MG63 (cell line): ENCODE results near the gene FOXN4. TPM values are rescaled to one million over a fixed set of nuclear protein-coding genes. Genes with fewer than 3 reads are reported as not detected.

Source experiments
- DNase-seq: peaks from one replicate; pipeline ENCODE4 v3.0.0-alpha.2; 2020
- H3K27me3 ChIP-seq: fragments of 250-450 bp; sonication (Bioruptor Pico); 2 replicates; pipeline ENCODE4 v1.5.1; 2020; ENCODE audit warnings: mild to moderate bottlenecking, moderate library complexity
- H3K36me3 ChIP-seq: fragments of 250-450 bp; sonication (Bioruptor Pico); 2 replicates; pipeline ENCODE4 v1.5.1; 2020; ENCODE audit warnings: mild to moderate bottlenecking, moderate library complexity
- H3K4me3 ChIP-seq: fragments of 250-450 bp; sonication (Bioruptor Pico); 2 replicates; pipeline ENCODE4 v1.5.1; 2020; ENCODE audit warnings: mild to moderate bottlenecking, moderate library complexity
- H3K9me3 ChIP-seq: fragments of 250-450 bp; sonication (Bioruptor Pico); 2 replicates; pipeline ENCODE4 v1.5.1; 2020; ENCODE audit warnings: mild to moderate bottlenecking, moderate library complexity
- total RNA-seq: library from RNA; depleted of rRNA; stranded (reverse); fragments of >200 nt; shearing (Covaris generic); gene quantifications from 2 replicates; pipeline ENCODE4 v1.2.3, GENCODE V29; 2014; ENCODE audit warnings: low replicate concordance

The FOXN4 gene
- total RNA-seq, 1 experiment from 2014 or later: not detected

- H3K4me3 ChIP-seq: no peak overlapping the region
- no peaks in the 10 kb centered on the region for H3K27me3 ChIP-seq
- no peaks in the 10 kb centered on the region for H3K36me3 ChIP-seq
- DNase-seq: no peak
- no peaks in the 10 kb centered on the region for H3K9me3 ChIP-seq
Measured at GRCh38 chr12:109273354-109273753, 35.7 kb downstream of the FOXN4 start.

- Histone ChIP-seq H3K36me3 (no peaks in the 10 kb centered on the region), H3K27me3 (no peaks in the 10 kb centered on the region), H3K9me3 (no peaks in the 10 kb centered on the region), H3K4me3 (no peak overlapping the region)
- no peak for DNase-seq
Measured at GRCh38 chr12:109271418-109271817, 37.7 kb downstream of the FOXN4 start.

GRCh38 chr12:109270494-109270893 lies 38.6 kb downstream of the FOXN4 start:
- no peak for DNase-seq
- H3K4me3 ChIP-seq: no peak overlapping the region
- H3K9me3 ChIP-seq: no peaks in the 10 kb centered on the region
- H3K36me3 ChIP-seq: no peaks in the 10 kb centered on the region
- no peaks in the 10 kb centered on the region for H3K27me3 ChIP-seq

GRCh38 chr12:109269428-109269827 lies 39.7 kb downstream of the FOXN4 start:
- Histone ChIP-seq H3K36me3 (no peaks in the 10 kb centered on the region), H3K4me3 (no peak overlapping the region), H3K9me3 (no peaks in the 10 kb centered on the region), H3K27me3 (no peaks in the 10 kb centered on the region)
- DNase-seq: no peak

GRCh38 chr12:109268896-109269295 lies 40.2 kb downstream of the FOXN4 start:
- H3K36me3 ChIP-seq: no peaks in the 10 kb centered on the region
- no peak overlapping the region for H3K4me3 ChIP-seq
- no peak for DNase-seq
- H3K9me3 ChIP-seq: no peaks in the 10 kb centered on the region
- H3K27me3 ChIP-seq: no peaks in the 10 kb centered on the region

- Histone ChIP-seq H3K9me3 (no peaks in the 10 kb centered on the region), H3K4me3 (no peak overlapping the region), H3K27me3 (no peaks in the 10 kb centered on the region), H3K36me3 (no peaks in the 10 kb centered on the region)
- no peak for DNase-seq
Measured at GRCh38 chr12:109267361-109267760, 41.7 kb downstream of the FOXN4 start.

- H3K27me3 ChIP-seq: no peaks in the 10 kb centered on the region
- DNase-seq: no peak
- H3K36me3 ChIP-seq: no peaks in the 10 kb centered on the region
- no peak overlapping the region for H3K4me3 ChIP-seq
- H3K9me3 ChIP-seq: no peaks in the 10 kb centered on the region
Measured at GRCh38 chr12:109266106-109266879, 42.8 kb downstream of the FOXN4 start.

GRCh38 chr12:109264943-109265650 lies 44.0 kb downstream of the FOXN4 start:
- no peaks in the 10 kb centered on the region for H3K36me3 ChIP-seq
- DNase-seq: no peak
- no peaks in the 10 kb centered on the region for H3K27me3 ChIP-seq
- no peaks in the 10 kb centered on the region for H3K9me3 ChIP-seq
- no peak overlapping the region for H3K4me3 ChIP-seq

- Histone ChIP-seq H3K36me3 (no peaks in the 10 kb centered on the region), H3K4me3 (no peak overlapping the region), H3K27me3 (no peaks in the 10 kb centered on the region), H3K9me3 (no peaks in the 10 kb centered on the region)
- DNase-seq: peak; percentile 66
Measured at GRCh38 chr12:109264095-109264942, 44.8 kb downstream of the FOXN4 start.

- Histone ChIP-seq H3K9me3 (no peaks in the 10 kb centered on the region), H3K36me3 (no peaks in the 10 kb centered on the region), H3K27me3 (no peaks in the 10 kb centered on the region), H3K4me3 (no peak overlapping the region)
- no peak for DNase-seq
Measured at GRCh38 chr12:109263439-109263838, 45.6 kb downstream of the FOXN4 start.

GRCh38 chr12:109261939-109262338 lies 47.1 kb downstream of the FOXN4 start:
- Histone ChIP-seq H3K9me3 (no peaks in the 10 kb centered on the region), H3K36me3 (no peaks in the 10 kb centered on the region), H3K4me3 (no peak overlapping the region), H3K27me3 (no peaks in the 10 kb centered on the region)
- no peak for DNase-seq

- no peaks in the 10 kb centered on the region for H3K27me3 ChIP-seq
- no peak overlapping the region for H3K4me3 ChIP-seq
- H3K36me3 ChIP-seq: no peaks in the 10 kb centered on the region
- DNase-seq: no peak
- H3K9me3 ChIP-seq: no peaks in the 10 kb centered on the region
Measured at GRCh38 chr12:109261087-109261486, 48.0 kb downstream of the FOXN4 start.

GRCh38 chr12:109259545-109259895 lies 49.6 kb downstream of the FOXN4 start:
- no peak for DNase-seq
- Histone ChIP-seq H3K9me3 (no peaks in the 10 kb centered on the region), H3K27me3 (no peaks in the 10 kb centered on the region), H3K36me3 (no peaks in the 10 kb centered on the region), H3K4me3 (no peak overlapping the region)

- Histone ChIP-seq H3K4me3 (no peak overlapping the region), H3K27me3 (no peaks in the 10 kb centered on the region), H3K9me3 (peaks cover 3% of the 10 kb centered on the region), H3K36me3 (no peaks in the 10 kb centered on the region)
- DNase-seq: no peak
Measured at GRCh38 chr12:109258607-109259544, 50.2 kb downstream of the FOXN4 start.

GRCh38 chr12:109258201-109258600 lies 50.9 kb downstream of the FOXN4 start:
- H3K36me3 ChIP-seq: no peaks in the 10 kb centered on the region

GRCh38 chr12:109256011-109256410 lies 53.1 kb downstream of the FOXN4 start:
- DNase-seq: no peak
- no peaks in the 10 kb centered on the region for H3K36me3 ChIP-seq
- peaks cover 4% of the 10 kb centered on the region for H3K9me3 ChIP-seq
- H3K4me3 ChIP-seq: no peak overlapping the region
- no peaks in the 10 kb centered on the region for H3K27me3 ChIP-seq

More at GRCh38 chr12:109258201-109258600, 50.9 kb downstream of the FOXN4 start:
- Histone ChIP-seq H3K27me3 (no peaks in the 10 kb centered on the region), H3K4me3 (no peak overlapping the region), H3K9me3 (peaks cover 4% of the 10 kb centered on the region)
- no peak for DNase-seq
